Right ventricle myocardium inferior (tissue), 1 donor: Measurements from ENCODE around the gene CTXN1. TPM values are rescaled to one million over a fixed set of nuclear protein-coding genes. Genes with fewer than 3 reads are reported as not detected.
A peak's percentile ranks its signal among the peaks of the same experiment; 100 is the strongest.

Experiments
- ATAC-seq: fragments of 200-7000 bp; cut with Tn5 transposase; one replicate; pipeline ENCODE4 v1.9.1; 2020; ENCODE audit warnings: mild to moderate bottlenecking, moderate library complexity
- DNase-seq: peaks from one replicate; pipeline ENCODE4 v3.0.0; 2021; ENCODE audit errors: missing footprints
- intact Hi-C: fragments of 100-400 bp; cut with DNase I; formaldehyde crosslinking; loops from one replicate; pipeline ENCODE4 v1.11.0; 2022
- total RNA-seq: library from RNA; stranded (reverse); fragmentation: NEBNext Ultra II Directional; extraction: Animal tissue kit (Norgen Biotek cat#: 25700); gene quantifications from one replicate; pipeline ENCODE4 v1.2.1, GENCODE V29; 2021
- donor health status: DM: no; HTN: yes; CAD: no; lungs with severe emphysema.

Gene CTXN1
- total RNA-seq, 1 donor from 2014 or later: 0.19 TPM

DNA sequence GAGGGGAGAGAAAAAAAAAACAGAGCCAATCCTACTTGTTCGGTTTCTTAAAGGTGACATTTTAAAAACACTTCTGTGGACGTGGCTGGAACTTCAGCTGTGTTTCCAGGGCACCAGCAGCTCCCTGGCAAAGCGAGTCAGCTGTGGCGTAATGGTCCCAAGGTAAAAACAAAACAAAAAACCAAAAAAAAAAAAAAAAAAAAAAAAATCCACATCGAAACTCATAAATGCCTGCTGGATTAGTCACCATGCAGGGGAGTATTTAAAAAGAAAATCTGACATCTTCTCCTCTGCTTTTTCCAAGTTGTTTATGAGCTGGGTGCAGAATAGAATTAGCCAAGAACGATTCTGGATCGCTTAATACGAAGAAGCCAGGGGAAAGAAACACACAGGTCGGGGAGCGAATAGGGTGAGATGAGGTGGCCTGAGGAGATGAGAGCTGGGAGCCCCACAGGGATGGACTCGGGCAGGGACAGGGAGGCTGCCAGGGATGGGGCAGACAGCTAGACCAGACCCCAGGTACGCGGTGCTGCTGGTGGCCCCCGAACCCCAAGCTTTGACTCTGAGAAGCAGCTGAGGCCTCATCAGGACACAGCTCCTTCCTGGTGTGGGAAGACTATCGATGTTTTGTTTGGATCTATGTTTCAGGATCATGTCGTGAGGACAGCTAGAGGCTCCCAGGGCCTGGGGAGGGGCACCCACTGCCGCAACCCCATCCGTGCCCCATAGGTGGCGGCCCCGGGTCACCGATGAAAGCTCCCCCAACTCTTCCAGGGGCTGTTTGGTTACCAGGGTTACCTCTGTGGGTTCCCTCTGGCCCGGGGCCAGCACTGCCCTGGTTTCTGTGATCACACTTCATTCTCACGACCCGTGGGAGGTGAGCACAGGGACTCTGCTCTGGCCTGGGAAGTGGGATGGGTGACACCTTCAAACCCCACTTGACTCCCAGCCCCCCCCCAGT lies 3.1 kb upstream of the CTXN1 start:
- ATAC-seq (no peak), DNase-seq (no peak)
- intact Hi-C loops: no loop called here

DNA sequence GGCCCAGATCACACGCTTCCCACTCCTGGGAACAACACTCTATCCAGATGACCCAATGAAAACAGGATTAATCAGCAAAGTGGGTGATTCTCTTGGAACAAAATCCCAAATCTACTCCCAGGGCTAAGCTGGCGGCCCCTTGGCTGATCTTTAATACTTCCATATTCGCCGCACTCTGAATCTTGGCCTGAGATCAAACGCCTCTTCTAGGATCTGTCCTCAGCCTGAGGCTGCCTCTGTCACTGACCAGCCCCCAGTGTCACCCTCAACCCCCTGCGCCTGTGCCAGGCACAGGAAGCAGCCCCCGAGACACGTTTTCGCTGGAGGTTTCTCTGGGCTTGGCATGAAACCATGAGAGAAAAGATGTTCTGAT lies 2.4 kb upstream of the CTXN1 start:
- no peak for DNase-seq
- intact Hi-C loops: no loop called here
- no peak for ATAC-seq

DNA sequence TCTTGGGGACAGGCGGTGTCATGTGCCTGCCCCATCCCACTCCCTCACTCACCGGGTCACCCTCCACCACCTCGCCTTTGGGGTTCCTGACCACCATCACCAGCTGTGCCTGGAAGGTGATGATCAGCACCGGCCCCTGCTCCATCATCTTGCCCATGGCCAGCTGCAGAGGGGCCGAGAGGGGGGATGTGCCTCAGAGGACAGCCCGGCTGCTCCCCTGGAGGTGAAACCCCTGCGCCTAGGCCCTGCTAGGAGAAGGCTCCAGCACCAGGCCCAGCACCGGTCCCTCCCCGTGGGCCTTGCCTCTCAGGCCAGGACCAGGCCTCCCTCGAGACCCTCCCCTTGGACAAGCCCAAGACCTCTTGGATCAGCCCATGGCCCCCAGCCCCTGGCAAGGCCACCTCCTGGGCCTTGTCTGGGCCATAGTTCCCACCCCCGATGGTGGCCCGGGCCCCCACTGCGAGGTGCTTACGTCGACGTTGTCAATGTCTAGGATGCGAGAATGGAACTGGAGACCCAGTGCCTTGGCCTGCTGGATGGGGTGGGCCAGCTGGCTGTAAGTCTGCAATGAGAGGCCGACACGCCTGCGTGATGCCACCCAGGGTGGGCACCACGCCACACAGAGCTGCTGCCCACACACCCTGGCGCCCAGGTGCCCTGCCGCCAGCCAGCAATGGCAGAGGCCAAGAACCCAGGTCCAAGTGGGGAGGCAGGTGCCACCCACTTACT lies 1.8 kb upstream of the CTXN1 start:
- ATAC-seq (no peak), DNase-seq (no peak)
- intact Hi-C loops: no loop called here

DNA sequence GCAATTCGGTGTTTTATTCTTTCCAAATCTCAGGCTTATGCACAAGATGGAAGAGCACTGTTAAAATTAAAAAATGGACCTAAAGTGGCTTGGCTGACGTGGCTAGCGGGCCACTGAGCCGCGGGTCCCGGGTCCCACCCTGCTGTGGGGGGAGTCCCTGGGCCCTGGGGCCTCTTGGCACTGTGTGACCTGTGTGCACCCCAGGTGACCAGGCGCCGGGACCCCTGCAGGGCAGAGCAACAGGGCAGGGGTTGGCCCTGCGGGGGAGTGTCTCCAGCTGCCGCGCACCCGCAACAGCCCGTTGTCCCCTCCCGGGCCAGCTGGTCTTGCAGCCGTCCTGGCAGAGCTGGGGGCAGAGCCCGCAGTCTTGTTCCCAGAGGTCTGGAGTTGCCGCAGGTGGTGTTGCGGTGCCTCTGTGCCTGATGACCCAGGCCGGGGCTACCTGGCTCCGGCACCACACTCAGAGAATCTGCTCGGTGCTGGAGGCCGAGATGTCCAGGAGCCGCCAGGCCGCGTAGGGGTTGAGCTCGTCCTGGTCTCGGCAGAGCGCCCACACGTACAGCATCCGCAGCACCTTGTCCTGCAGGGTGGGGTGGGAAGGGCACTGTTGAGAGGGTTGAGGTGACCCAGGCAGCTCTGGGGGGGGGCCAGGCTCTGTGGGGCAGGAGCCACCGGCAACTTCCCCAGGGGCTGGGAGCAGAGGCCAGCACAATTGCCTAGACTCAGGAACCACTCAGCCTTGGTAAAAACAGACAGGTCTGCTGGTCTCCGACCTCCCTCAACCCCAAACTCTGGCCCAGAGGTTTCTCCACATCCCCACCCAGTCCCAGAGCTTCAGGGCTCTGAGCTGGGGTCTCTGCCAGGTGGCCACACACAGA lies 1.0 kb upstream of the CTXN1 start:
- ATAC-seq (no peak), DNase-seq (no peak)
- intact Hi-C loops: no loop called here

DNA sequence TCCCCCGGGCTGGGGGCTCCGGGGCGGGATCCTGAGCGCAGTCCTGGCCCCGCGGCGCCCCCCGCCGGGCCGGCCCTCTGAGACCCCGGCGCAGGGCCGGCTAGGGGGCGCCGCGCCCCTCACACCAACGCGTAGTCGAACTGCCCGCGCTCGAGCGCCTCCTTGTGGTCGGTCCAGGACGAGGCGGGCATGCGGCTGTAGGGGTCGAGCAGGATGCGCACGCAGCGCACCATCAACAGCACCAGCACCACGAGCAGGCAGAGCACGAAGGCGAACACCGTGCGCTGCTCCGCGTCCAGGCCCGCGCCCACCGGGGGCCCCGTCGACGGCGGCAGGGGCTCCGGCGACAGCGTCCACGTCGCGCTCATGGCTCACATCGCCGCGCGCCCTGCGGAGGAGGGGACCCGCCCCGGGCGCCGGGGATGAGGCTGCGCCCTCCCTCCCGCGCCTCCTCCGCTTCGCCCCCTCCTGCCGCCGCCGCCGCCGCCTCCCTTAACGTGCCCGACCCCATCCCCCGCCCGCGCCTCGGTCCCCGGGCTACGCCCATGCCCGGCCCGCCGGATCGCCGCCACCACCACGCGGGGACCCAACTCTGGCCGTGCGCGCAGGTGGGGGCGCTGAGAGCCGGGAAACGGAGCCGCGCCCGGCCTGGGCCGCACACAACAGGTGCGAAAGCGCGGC lies 624 bp downstream of the CTXN1 start:
- no peak for DNase-seq
- intact Hi-C loops: no loop called here
- no peak for ATAC-seq

DNA sequence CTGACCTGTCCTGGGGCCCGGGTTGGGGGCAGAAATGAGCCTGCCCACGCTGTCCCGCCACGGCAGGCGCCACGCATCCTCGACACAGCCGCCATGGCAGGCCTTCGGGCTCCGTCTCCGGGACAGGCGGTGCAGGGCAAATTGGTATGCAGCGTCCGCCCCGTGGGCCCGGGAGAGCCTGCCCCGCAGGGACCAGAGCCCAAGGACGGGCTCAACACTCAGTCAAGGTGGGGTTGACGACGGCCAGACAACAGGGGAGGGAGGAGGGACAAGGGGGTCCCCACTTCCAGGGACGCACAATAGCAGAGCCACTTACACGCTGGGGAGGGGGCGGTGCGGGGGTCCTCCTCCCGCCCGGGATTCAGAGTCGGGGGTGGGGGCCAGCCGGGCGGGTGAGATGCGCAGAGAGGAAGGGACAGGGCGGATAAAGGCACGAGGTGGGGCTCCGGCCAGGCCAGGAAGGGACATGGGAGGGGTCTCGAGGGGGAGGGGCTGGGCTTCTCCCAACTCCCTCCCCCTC lies 1.2 kb downstream of the CTXN1 start:
- ATAC-seq (no peak), DNase-seq (no peak)
- intact Hi-C loops: no loop called here

DNA sequence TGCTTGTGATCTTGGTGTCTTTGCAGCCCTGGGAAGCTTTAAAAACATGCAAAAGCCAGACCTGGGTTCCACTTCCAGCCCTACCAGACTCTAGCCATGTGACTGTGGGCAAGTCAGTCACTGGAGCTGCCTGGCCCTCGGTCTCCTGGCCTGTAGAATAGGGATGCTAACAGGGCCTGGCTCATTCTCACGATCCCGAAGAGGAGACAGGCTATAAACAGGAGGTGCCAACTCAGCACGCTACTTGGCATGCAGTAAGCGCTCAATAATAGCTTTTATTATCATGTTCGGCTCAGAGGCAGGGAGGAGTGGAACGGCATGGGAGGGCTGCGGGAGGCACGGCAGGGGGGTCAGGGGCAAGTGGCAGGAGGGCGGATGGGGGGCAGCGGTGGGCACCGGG lies 1.7 kb downstream of the CTXN1 start:
- DNase-seq: no peak
- intact Hi-C loops: no loop called here
- ATAC-seq: no peak

DNA sequence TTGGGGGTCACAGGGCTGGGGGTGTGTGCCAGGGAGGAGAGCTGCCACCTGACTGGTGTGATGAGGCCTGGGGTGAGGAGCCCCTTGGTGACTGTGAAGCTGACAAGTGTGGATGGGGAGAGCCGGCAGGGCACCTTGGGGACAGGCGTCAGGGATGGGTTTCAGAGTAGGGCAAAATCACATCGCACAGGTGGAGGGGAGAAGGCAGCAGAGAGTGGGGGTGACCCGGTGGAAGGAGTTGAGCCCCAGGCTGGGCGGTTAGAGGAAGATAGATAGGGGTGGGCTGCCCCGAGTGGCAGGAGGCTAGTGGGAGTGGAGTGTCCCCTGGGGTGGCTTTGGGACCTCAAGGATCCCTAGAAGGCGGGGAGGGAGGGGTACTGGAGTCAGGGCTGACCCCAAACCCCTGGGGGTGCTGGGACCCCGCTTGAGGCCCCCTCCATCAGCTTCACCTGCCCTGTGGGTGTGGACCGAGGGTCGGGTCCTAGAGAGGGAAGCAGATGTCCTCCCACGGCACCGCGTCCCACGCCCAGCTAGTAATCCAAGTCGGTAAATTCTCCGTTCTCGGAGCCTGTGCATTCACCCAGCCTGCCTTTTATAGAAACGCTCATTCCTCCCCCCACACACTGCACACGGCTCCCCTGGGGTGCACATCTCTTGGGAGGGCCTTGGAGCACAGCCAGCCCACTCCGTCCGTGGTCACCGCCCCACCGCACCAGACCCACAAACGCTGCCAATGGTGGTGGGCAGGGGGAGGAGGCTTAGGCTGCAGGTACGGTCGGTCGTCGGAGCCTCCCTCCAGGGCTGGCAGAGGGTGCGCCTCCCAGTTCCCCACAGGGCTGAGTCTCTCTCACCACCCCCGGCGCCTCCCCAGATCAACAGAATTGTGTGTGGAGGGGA lies 2.4 kb downstream of the CTXN1 start:
- DNase-seq (no peak), ATAC-seq (no peak)
- intact Hi-C loops: no loop called here

DNA sequence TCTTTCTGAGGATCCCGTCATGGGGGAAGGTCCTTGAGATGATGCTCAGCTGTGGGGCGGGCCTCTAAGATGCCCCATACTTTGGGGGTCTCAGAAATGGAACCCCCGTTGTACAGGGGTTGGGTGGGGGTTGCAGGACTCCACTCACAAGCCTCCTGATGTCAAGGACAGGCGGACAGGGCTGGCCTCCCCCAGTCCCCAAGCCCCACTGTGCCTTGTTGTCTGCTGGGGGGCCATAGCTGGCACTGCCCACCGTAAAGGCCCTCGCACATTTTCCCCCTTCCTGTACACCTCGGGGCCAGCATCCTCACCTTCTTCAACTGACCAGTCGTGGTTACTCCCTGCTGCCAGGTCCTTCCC lies 3.1 kb downstream of the CTXN1 start:
- DNase-seq (no peak), ATAC-seq (no peak)
- intact Hi-C loops: no loop called here

DNA sequence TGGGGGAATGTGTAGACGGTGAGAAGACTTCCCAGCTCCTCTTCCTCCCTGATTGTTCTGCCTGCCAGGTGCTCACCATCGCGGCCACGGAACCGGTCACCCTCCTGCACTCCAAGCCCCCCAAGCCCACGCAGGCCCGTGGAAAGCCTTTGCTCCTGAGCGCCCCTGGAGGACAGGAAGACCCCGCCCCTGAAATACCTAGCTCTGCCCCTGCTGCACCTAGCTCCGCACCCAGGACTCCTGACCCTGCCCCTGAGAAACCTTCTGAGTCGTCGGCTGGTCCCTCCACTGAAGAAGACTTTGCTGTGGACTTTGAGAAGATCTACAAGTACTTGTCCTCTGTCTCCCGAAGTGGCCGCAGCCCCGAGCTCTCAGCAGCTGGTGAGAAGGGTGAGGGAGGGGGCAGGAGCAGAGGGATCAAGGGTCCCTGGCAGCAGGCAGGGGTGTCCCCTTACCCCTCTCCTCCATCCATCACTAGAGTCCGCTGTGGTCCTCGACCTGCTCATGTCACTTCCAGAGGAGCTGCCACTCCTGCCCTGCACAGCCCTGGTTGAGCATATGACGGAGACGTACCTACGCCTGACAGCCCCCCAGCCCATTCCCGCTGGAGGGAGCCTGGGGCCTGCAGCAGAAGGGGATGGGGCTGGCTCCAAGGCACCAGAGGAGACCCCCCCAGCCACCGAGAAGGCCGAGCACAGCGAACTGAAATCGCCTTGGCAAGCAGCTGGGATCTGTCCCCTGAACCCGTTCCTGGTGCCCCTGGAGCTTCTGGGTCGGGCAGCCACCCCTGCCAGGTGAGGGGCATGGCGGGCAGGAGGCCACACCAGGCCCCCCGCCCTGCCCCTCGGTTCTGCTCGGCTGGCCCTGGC lies 3.7 kb downstream of the CTXN1 start:
- ATAC-seq (no peak), DNase-seq (no peak)
- intact Hi-C loops: loop anchor here (2.0 kb wide), 1 partner anchor 21 kb away; the partner anchor contains the start of gene TIMM44

DNA sequence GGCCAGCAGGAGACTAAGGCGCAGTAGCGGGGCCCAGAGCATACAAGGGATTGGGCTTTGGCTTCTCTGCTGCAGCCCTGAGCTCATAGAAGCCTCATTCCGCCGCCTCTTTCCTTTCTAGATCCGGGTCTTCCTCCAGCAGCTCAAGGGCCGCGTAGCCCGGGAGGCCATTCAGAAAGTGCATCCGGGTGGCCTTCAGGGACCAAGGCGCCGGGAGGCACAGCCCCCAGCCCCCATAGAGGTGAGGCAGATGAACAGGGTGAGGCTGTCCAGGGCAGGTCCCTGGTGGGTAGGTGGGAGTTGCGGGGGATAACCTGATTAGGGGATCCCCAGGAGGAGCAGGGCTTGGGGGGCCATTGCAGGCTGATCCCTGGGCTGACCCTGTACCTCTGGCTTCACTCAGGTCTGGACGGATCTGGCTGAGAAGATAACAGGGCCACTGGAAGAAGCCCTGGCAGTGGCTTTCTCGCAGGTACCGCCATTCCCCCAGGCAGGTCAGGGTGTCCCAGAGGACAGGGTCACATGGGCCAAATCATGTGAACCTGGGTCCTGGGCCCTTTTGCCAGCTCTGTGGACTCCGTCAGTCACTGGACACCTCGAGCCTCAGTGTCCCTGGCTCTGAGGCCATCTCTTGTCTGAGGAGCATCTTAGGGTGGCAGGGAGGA lies 4.5 kb downstream of the CTXN1 start:
- DNase-seq (no peak), ATAC-seq (no peak)
- intact Hi-C loops: loop anchor here (2.0 kb wide), 1 partner anchor 21 kb away; the partner anchor contains the start of gene TIMM44

DNA sequence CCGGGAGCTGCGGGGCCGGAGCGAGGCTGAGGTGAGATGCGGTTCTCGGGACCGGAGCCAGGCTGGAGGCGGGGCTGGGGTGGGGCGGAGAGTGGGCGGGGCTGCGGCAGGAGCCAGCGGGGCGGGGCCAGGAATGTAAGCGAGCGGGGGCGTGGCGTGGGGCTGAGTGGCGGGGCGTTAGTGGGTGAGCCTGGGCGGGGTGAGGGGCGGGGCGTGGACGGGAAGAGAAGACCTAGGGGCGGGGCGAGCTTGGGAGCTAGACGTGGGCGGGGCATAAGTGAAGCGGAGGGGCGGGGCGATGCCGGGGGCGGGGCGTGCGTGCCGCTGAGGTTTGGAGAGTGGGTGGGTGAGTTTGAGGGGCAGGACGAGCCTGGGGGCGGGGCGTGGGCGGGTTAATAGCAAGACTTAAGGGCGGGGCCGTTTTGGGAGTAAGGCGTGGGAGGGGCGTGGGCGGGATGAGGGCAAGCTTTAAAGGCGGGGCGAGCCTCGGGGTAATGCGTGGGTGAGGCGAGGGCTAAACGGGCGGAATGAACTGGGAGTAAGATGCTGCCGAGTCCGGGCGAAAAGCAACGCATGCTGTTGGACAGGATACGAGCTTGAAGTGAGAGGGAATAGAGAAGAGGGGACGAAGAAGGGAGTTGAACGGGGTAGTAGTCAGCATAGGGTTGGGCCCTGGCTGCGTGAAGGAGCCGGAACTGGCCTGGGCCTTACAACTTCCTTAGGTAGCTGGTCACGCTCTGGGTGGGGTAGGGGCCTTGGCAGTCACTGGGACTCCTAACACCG lies 5.2 kb downstream of the CTXN1 start:
- peak; percentile 89 for ATAC-seq
- DNase-seq: peak; percentile 100
- intact Hi-C loops: loop anchor here (1.0 to 2.0 kb wide), 3 partner anchors 17 to 594 kb away; partner anchors contain the start of genes MAP2K7, TIMM44 and ZNF414

DNA sequence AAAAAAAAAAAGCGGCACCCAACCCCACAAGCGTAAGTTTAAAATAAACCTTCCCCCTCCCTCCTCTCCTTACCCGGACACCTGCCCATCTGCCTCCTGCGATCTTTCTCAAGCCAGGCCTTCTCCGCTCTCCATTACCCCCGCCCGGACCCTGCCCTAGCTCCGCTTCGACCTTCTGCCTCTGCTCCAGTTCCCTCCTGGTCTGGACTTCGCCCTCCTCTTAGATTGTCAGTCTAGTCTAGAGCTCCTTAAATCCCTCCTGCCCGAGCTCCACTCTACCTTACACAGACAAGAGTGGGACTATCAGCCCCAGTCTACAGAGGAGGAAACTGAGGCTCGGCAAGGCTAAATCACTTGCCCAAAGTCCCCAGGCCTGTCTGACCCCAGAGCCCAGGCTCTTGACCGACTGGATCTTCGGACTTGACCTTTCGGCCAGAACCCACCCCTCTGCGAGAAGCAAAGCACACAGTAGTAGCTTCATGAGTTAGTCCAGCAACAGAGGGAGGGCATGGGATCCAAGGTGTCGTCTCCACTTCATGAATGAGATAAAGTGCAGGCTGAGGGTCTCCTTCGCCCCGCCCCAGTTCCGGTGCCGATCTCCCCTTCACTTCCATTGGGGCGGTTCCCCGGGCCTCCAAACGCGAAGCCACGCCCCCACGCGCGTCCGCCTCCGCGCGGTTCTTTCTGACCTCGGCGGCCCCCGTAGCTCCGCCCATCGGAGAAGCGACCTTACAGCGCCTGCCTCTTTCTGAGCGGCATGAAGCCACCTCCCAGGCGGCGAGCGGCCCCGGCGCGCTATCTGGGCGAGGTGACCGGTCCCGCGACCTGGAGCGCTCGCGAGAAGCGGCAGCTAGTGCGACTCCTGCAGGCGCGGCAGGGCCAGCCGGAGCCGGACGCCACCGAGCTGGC lies 6.1 kb downstream of the CTXN1 start, which contains the start of gene SNAPC2:
Gene SNAPC2, plus strand, starts transcription at position 729 of the 909 bp plus-strand sequence. Its CDS starts 29 bp downstream, at position 758.
- peak; percentile 72 for ATAC-seq
- peak; percentile 99 for DNase-seq
- intact Hi-C loops: loop anchor here (1.0 to 2.0 kb wide), 3 partner anchors 17 to 594 kb away; partner anchors contain the start of genes MAP2K7, TIMM44 and ZNF414
